GM21360 (cell line): Measurements from ENCODE around the gene PHTF1.

Experiments used
- ATAC-seq: cut with Tn5 transposase; IDR thresholded peaks from one replicate; pipeline ENCODE4 v1.9.1; 2021; ENCODE audit warnings: mild to moderate bottlenecking, moderate library complexity; ENCODE audit not compliant: unreplicated experiment

Gene PHTF1

DNA sequence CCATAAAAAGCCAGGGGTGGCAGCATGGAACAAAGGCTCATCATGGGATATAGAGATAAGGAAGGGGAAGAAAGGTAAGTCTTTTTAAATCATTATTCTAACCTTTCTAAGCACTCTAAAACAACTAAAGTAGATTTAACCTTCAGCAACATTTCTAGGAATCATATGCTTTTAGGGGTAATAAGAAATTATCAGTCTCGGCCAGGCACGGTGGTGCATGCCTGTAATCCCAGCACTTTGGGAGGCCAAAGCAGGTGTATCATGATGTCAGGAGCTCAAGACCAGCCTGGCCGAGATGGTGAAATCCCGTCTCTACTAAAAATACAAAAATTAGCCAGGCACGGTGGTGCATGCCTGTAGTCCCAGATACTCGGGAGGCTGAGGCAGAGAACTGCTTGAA is 20.3 kb upstream of the PHTF1 start:
- no peak for ATAC-seq

DNA sequence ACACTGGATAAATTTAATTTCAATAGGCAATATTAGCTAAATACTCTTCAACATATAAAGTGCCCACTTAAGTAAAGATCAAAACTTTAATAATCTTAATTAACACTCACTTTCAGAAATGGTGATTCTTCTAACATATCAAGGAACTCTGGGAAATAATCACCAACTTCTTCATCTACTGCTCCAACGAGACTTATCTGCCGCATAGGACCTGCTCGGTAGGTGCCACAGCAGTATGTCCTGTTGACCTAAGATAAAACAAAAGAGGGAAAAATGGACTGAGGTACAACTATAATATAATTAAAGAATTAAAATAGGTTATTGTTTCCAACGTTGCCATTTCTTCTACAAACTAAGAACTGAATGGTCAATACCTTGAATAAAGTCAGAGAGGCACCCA is 18.3 kb upstream of the PHTF1 start:
- ATAC-seq: no peak

DNA sequence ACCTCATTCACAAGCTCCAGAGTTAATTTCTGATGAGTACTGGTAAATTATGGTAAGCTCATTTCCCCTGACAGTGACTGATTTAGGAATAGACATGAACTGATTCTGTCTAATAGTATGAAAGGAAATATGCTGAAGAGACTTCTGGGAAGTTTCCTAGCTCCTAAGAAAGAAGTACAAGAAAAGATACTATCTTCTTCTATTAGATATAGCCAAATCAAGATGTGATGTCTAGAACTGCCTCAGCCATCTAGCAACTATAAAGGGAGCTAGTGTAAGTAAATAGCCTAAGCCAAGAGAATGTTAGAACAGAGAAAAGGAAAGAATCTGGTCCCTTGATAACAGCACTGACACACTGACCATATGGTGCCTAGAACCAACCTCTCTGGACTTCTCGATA is 10.7 kb upstream of the PHTF1 start:
- no peak for ATAC-seq

DNA sequence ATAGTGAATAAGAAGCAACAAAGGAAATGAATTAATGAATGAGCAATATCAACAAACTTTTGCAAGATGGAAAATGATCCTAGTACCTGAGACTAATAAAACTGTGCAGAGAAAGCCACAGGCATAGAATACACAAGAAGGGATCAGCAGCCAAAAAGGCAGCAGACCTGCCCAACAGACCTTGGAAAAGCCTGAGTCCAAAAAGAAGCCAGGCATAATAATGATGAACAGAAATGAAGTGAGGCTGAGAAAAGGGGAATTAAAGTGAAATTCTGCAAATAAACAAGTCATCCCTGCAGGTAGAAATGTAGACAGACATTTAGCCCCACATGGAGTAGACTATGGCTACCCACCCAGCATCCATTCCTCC is 10.3 kb upstream of the PHTF1 start:
- no peak for ATAC-seq

DNA sequence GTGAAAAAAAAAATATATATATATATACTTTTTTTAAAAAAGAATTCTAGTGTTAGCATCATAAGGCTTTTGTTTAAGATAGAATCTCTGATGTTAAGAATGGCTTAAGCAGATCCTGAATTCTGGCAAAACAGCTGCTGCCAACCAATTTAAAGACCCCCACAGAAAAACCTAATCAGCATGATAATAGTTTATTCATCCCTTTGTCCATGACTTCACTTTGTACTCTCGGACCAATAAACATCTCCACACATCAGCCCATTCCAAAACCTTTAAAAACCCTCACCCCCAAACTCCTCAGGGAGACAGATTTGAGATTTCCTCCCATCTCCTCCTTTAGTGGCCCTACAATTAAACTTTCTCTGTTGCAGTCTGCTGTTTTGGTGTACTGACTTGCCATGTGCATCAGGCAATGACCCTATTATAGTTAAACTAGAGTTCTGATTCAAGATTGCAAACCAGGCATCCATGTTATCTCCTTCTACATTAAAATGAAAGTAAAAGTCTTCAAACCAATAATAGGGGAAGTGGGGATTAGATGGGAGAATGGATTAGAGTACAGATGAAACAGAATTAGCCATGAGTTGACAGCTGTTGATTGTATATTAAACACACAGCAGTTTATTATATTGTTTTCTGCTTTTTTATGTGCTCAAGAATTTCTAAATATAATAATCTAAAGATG is 9.8 kb upstream of the PHTF1 start:
- ATAC-seq: no peak

DNA sequence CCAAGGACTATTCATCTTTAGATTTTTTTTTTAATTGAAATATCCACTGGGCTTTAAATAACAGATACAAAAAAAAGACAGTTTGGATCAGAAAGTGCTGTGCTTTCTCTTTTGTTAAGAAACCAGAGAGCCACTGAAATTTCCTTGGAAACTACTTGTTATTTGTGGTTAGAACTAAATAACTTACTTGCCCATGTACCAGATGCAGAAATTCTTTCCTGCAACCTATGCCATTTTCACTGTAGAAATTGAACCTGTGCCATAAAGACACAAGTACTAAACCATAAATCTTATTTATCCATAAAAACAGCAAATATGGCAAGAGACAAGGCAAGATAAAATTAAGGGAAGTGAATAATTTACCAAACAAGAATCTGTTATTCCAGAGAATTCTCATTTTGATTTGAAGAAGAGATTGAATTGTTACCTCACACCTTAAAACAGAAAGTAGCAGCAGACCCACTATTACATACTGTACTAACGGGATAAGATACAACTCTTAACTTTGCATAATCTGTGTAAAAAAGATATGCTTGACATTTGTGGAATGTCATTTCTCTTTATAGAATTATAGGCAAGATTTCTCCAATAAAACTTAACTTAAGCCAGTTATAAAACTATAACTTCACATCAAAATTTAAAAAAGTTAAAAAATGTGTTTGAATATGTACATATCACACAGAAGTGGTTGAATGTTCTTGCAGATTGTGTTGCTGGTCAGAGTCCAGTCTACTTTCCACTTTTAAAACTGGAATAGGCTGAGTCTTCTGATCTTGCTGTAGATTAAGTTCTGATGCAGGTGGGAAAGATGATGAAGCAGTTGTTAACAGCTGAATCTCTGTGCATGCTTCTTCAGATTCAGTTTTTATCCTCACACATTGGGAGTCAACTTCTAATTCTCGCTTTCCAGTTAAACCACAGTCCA is 6.3 kb upstream of the PHTF1 start:
- ATAC-seq: no peak

DNA sequence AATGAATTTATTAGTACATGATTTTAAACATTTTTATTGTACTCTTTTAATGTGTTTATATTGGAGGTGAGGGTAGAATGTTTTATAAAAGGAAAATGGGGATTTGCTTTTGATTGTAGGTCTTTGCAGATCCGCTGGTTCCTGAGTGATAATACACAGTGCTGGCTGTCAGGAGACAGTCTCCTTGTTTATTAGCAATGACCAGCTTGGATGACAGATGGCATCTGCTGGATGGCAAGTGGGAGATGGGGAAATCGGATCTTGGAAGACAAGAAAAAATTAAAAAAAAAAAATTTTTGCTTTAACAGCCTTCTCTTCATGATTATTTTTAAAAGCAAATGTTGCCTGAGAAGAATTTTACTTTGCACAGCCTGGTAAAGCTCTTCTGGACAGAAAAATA is 4.4 kb upstream of the PHTF1 start:
- no peak for ATAC-seq

DNA sequence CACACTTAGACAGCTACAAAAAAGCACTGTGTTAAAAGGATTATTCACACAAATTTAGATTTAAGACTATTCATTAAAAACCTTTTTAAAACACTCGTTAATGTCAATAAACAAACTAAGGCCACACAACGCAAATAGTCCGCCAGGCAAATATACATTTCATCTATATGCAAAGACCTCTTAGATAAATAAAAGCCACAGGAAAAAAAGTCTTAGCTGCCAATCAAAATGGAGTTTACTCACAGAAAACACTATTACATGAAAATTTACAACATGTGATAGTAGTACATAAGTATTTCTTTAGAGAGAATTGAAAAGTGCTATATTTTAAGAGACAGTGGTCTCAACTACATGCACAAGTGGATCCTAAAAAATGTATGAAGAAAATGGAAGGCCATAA is 2.7 kb upstream of the PHTF1 start:
- ATAC-seq: no peak

DNA sequence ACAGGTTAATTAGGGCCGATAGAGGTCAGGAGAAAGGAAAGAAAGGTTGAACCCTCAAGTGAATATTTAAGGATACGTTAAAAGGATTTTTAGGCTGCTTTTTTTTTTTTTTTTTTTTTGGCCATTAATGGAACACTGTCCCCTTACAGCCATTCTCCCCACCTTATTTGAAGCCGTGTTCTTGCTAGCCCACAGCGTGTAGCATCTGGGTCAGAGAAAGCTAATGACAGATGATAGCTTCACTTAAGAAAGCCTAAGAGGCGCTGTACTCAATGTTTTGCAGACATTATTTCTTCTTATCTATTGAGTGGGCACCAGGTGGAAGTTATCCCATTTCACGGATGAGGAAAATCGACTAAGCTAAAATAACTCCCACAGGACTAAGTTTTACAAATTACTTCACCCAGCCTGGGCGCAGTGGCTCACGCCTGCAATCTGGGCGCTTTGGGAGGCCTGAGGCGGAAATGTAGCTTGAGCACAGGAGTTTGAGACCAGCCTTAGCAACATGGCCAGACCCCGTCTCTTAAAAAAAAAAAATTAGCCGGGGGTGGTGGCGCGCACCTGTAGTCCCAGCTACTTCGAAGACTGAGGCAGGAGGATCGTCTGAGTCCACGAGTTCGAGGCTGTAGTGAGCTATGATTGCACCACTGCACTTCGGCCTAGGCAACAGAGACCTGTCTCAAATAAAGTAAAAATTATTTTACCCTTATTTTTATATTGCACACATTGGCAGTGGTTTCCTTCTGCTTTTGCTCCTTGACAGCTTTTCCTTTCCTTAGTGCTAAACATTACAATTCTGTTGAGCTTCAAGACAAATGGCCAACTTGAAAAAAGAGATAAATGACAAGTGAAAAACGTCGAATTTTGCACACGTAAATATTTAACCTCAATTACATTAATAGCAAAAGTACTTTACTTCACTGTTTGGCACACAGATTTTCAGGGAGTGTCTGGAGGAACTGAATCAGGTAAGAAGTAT is 1.1 kb upstream of the PHTF1 start:
- ATAC-seq: no peak

DNA sequence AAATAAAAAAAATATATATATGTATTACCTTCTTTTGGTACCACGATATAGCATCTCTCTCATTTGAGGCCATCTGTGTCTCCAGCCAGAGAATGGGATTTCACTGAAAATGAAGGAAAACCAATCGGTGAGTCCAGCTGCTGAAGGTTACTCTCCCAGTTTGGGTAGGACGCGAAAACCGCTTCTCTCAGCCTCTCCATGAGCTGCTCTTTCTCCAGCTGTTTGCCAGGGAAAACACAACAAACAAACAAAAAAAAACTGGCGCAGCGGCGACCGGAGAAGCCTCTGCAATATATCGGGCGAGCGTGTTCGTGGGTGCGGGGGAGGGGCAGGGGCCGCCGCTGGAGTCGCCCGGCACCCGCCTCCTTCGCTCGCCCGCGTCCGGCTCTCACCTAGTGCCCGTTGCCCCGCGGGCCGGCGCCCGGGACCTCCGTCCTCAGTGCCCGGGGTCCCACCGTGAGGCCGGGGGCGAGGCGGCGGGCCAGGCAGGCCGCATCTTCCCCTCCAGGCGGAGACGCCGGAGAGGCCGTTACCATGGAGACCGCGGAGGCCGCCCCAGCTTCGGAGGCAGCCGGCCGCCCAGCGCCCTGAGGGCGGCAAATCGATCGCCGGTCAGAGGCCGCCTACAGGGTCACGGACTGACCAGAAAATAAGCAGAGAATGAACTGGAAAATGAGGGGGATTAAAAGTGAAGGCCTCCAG is 504 bp downstream of the PHTF1 start:
- ATAC-seq: peak; percentile 42

DNA sequence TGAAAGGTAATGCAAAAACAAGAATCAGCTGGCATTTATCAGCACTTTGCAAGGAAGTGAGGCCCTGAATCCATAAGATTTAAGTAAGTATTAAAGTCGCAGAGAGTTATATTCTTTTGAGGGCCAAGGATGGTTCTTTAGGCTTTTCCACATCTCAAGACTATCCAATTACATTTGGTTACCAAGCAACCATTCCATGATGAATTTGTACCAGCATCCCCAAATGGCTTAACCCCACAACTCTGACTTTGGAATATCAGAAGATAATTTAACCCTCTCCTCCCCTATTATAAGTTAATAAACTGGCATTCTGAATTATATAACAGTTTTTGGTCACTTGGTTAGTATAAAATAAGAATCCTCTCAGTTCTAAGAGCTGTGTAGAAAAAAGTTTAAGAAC is 2.8 kb downstream of the PHTF1 start:
- ATAC-seq: no peak

DNA sequence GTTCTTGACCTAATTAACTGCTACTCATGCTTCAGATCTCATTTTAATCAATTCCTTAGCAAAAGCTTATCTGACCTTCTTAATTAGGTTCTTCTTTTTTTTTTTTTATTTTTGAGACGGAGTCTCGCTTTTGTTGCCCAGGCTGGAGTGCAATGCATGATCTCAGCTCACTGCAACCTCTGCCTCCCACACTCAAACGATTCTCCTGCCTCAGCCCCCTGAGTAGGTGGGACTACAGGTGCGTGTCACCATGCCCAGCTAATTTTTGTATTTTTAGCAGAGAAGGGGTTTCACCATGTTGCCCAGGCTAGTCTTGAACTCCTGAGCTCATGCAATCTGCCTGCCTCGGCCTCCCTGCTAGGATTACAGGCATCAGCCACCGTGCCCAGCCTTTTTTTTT is 6.0 kb downstream of the PHTF1 start:
- ATAC-seq: peak; percentile 43

DNA sequence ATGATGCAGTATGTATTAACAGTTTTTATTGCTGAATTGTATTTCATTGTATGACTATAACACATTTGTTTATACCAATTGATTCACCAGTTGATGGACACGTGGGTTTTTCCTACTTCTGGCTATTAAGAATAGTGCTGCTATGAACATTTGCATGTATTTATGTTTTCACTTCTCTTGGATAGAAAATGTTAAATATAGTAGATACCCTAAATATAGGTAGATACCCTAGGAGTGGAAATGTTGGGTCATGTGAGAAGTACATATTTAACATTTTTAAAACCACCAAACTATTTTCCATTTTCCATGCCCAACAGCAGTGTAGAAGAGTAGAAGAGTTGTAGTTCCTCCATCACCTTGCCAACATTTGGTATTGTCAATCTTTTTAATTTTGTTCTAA is 7.8 kb downstream of the PHTF1 start:
- ATAC-seq: no peak

DNA sequence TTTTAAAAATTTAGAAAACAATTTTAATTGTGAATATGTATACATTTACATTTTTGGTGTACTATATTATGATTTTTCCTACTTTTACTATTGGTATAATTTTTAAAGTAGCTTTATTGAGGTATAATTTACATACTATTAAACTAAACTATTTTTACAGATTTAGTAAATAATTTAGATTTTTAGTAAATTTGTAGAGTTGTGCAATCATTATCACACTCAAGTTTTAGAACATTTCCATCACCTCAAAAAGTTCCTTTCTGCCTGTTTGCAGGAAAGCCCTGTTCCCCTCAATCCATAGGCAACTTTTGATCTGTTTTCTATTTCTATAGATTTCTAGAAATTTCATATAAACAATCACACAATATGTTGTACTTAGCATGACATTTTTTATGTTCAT is 8.2 kb downstream of the PHTF1 start:
- no peak for ATAC-seq

DNA sequence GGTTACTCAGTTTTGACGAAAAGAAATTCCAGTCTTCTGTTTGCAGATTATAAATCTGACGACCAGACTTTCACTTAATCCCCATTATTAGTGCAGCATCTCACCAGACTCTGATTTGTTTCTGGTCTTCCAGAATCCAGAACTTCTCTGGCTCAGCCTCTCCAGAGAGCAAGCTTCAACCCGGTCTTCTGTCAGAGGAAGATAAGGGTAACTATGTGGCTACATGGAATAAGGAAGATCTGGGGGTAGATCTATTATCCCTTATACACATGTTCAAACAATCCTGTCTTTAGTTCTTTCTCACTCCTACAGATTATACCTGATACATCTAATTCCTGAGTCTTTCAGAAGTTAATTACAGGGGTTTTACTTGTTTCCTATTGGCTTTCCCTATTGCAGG is 9.9 kb downstream of the PHTF1 start:
- ATAC-seq: no peak

DNA sequence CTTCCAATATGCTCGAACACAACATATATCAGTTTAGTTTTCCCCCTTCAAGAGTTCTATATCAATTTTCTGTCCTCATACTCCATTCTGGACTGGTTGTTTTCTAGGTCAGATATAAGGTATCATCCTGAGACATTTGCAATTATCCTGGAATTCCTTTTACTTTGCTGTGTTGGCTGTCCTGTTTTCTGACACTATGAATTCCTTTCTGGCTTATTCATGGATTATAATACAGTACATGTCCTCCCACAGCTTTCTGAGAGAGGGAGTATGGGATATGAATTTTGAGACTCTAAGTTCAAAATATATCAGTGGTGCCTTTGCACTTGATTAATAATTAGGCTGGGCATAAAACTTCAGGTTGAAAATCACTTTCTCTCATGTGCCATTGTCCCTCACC is 11.9 kb downstream of the PHTF1 start:
- no peak for ATAC-seq

DNA sequence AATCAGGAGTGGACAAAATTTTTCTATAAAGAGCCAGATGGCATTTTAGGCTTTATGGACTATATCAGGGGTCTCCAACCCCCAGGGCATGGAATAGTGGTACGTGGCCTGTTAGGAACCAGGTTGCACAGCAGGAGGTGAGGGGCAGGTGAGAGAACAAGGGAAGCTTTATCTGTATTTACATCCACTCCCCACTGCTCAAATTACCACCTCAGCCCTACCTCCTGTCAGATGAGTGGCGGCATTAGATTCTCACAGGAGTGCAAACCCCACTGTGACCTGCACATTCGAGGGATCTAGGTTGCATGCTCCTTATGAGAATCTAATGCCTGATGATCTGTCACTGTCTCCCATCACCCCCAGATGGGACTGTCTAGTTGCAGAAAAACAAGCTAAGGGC is 13.9 kb downstream of the PHTF1 start:
- no peak for ATAC-seq

DNA sequence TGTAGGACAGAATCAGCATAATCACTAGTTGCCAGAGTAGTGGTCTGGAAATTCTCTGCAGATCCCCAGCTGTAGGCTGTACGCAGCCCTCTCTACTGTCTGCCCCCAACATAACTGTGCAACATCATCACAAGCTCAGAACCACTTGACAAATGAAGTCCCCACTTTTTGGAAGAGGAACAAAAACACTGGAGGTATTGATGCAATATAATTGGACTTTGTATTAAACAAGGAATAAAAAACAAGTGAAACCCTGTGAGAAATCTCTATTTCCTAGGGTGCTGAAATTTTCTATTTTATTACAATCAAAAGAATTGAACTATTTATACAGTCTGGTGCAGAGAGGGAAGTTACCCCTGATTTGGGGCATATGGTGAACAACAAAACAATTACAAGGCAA is 15.2 kb downstream of the PHTF1 start:
- no peak for ATAC-seq

DNA sequence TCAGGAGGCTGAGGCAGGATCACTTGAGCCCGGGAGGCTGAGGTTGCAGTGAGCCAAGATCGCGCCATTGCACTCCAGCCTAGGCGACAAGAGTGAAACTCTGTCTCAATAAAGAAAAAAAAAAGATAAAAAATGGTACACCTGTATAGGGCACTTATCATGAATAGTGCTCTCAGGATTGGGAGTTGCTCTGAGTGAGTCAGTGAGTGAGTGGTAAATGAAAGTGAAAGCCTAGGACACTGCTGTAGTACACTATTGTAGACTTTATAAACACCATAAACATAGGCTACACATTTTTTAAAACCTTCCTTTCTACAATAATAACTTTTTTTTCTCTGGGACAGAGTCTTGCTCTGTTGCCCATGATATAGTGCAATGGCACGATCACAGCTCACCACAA is 16.8 kb downstream of the PHTF1 start:
- no peak for ATAC-seq

DNA sequence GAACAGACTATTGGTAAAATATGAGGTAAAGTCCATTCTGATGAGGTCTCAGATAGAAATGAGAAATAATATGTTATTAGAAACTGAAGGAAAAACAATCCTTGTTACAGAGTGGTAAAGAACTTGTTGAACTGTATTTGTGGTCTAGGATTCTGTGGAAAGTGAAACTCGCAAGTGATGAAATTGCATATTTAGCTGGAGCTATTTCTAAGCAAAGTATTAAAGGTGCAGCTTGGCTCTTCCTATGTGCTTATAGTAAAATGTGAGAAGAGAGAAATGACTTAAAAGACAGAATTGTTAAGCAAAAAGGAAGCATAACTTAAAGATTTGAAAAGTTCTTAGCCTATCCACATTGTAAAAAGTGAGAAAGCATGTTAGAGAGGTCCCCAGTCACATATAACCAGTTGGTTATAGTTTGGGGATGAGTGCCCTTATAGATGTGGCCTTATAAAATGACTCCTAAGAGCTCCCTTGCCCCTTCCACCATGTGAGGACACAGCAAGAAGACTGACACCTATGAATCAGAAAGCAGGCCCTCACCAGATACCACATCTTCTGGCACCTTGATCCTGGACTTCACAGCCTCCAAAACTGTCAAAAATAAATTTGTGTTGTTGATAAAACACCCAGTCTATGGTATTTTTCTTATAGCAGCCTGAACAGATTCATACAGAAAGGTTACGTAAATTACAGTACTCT is 24.8 kb downstream of the PHTF1 start:
- ATAC-seq: no peak
